Astrocyte (in vitro differentiated cells and primary cell): ENCODE measurements around the gene COL26A1. TPM values are rescaled to one million over a fixed set of nuclear protein-coding genes. Genes with fewer than 3 reads are reported as not detected.

Experiments used
- DNase-seq: peaks from one replicate; pipeline ENCODE4 v3.0.0-alpha.2; 2010; ENCODE audit warnings: low read depth
- FAIRE-seq: peaks from 2 replicates; lab custom pipeline; 2011; peaks lifted over from hg19 to GRCh38; lab: Jason Lieb, UNC
- H2AFZ ChIP-seq: 2 replicates; pipeline ENCODE4 v1.6.0; 2012; ENCODE audit warnings: low read depth, low read length, inconsistent platforms
- H3K27ac ChIP-seq: 2 replicates; pipeline ENCODE4 v1.5.1; 2011; ENCODE audit warnings: low read depth, low read length, inconsistent platforms
- H3K27me3 ChIP-seq: 2 replicates; pipeline ENCODE4 v1.6.0; 2011; ENCODE audit warnings: low read length, inconsistent platforms; ENCODE audit not compliant: insufficient read depth
- H3K36me3 ChIP-seq: 2 replicates; pipeline ENCODE4 v1.5.1; 2011; ENCODE audit warnings: low read length, inconsistent platforms; ENCODE audit not compliant: insufficient read depth
- H3K4me1 ChIP-seq: 2 replicates; pipeline ENCODE4 v1.5.1; 2011; ENCODE audit warnings: low read length, inconsistent platforms; ENCODE audit not compliant: insufficient read depth
- H3K4me2 ChIP-seq: 2 replicates; pipeline ENCODE4 v1.6.0; 2012; ENCODE audit warnings: low read length, inconsistent platforms
- H3K4me3 ChIP-seq: 2 replicates; pipeline ENCODE4 v1.5.1; 2011; ENCODE audit warnings: low read depth, mild to moderate bottlenecking, low read length, inconsistent platforms; ENCODE audit not compliant: insufficient read depth
- H3K79me2 ChIP-seq: 2 replicates; pipeline ENCODE4 v1.6.0; 2012; ENCODE audit warnings: mild to moderate bottlenecking, low read length, inconsistent platforms; ENCODE audit not compliant: insufficient read depth
- H3K9ac ChIP-seq: 2 replicates; pipeline ENCODE4 v1.6.0; 2012; ENCODE audit warnings: mild to moderate bottlenecking, low read length, inconsistent platforms
- H3K9me3 ChIP-seq: 2 replicates; pipeline ENCODE4 v1.5.1; 2012; ENCODE audit warnings: low read depth, mild to moderate bottlenecking, low read length, inconsistent platforms; ENCODE audit not compliant: insufficient read depth
- H4K20me1 ChIP-seq: 2 replicates; pipeline ENCODE4 v1.6.0; 2012; ENCODE audit warnings: low read length, inconsistent platforms; ENCODE audit not compliant: insufficient read depth
- H3K27ac Mint-ChIP-seq: one replicate; pipeline ENCODE4 v1.8.0; 2021; ENCODE audit warnings: mild to moderate bottlenecking, mixed read lengths; ENCODE audit not compliant: unreplicated experiment
- H3K27me3 Mint-ChIP-seq: one replicate; pipeline ENCODE4 v1.8.0; 2021; ENCODE audit warnings: low read depth, mixed read lengths; ENCODE audit not compliant: unreplicated experiment
- H3K36me3 Mint-ChIP-seq: one replicate; pipeline ENCODE4 v1.8.0; 2021; ENCODE audit warnings: low read depth, mixed read lengths; ENCODE audit not compliant: unreplicated experiment
- H3K4me1 Mint-ChIP-seq: one replicate; pipeline ENCODE4 v1.8.0; 2021; ENCODE audit warnings: low read depth, mixed read lengths; ENCODE audit not compliant: unreplicated experiment
- H3K4me3 Mint-ChIP-seq: one replicate; pipeline ENCODE4 v1.8.0; 2021; ENCODE audit warnings: mild to moderate bottlenecking, moderate library complexity, mixed read lengths; ENCODE audit not compliant: unreplicated experiment
- H3K9me3 Mint-ChIP-seq: one replicate; pipeline ENCODE4 v1.8.0; 2021; ENCODE audit warnings: mild to moderate bottlenecking, mixed read lengths; ENCODE audit not compliant: unreplicated experiment
- CTCF ChIP-seq: IDR thresholded peaks from 2 replicates; pipeline ENCODE4 v1.5.1; 2011; ENCODE audit warnings: low read depth, mild to moderate bottlenecking, inconsistent platforms, low read length, moderate library complexity; ENCODE audit not compliant: insufficient read depth
- EZH2 ChIP-seq: IDR thresholded peaks from 2 replicates; pipeline ENCODE4 v1.6.1; 2012; ENCODE audit warnings: mild to moderate bottlenecking, low read length, inconsistent platforms; ENCODE audit not compliant: insufficient read depth
- total RNA-seq: library from RNA; stranded (reverse); gene quantifications from 2 replicates; pipeline ENCODE4 v1.2.1, GENCODE V29; 2021

The COL26A1 gene
- total RNA-seq, 1 donor from 2014 or later, result 7.1 TPM

- Mint-ChIP-seq H3K27me3 (peaks cover 48% of the 10 kb centered on the region), H3K9me3 (peaks cover 4% of the 10 kb centered on the region), H3K36me3 (peaks cover 2% of the 10 kb centered on the region), H3K4me3 (no peak overlapping the region), H3K4me1 (no peaks in the 10 kb centered on the region), H3K27ac (no peak overlapping the region)
- Histone ChIP-seq H2AFZ (no peak overlapping the region), H3K9me3 (peaks cover under 1% of the 10 kb centered on the region), H3K27ac (no peak overlapping the region), H3K36me3 (no peaks in the 10 kb centered on the region), H3K4me2 (no peak overlapping the region), H3K27me3 (peaks cover 8% of the 10 kb centered on the region), H4K20me1 (no peaks in the 10 kb centered on the region), H3K4me1 (no peaks in the 10 kb centered on the region), H3K79me2 (no peaks in the 10 kb centered on the region), H3K4me3 (no peak overlapping the region), H3K9ac (no peak overlapping the region)
- DNase-seq, result no peak
- no peak for FAIRE-seq
- TF ChIP-seq EZH2, result no peak
- TF ChIP-seq CTCF, result no peak
Observed at GRCh38 chr7:101590663-101591435, 228.2 kb downstream of the COL26A1 start.

GRCh38 chr7:101591504-101591903 is 228.8 kb downstream of the COL26A1 start:
- Mint-ChIP-seq H3K9me3 (peaks cover 5% of the 10 kb centered on the region), H3K4me3 (no peak overlapping the region)
- no peak for FAIRE-seq

More at GRCh38 chr7:101591504-101591903, 228.8 kb downstream of the COL26A1 start:
- Histone ChIP-seq H4K20me1 (no peaks in the 10 kb centered on the region), H3K9ac (no peak overlapping the region), H3K9me3 (peaks cover 3% of the 10 kb centered on the region), H3K27ac (no peak overlapping the region), H3K27me3 (peaks cover 13% of the 10 kb centered on the region), H3K4me1 (no peaks in the 10 kb centered on the region), H3K4me2 (no peak overlapping the region), H2AFZ (no peak overlapping the region), H3K79me2 (no peaks in the 10 kb centered on the region), H3K36me3 (no peaks in the 10 kb centered on the region), H3K4me3 (no peak overlapping the region)
- TF ChIP-seq CTCF, result no peak
- TF ChIP-seq EZH2, result no peak
- Mint-ChIP-seq H3K36me3 (peaks cover 2% of the 10 kb centered on the region), H3K4me1 (no peaks in the 10 kb centered on the region), H3K27me3 (peaks cover 51% of the 10 kb centered on the region), H3K27ac (no peak overlapping the region)
- no peak for DNase-seq
